NCI-H345 (cell line): Measurements from ENCODE around the gene ZXDA.
A peak's percentile ranks its signal among the peaks of the same experiment; 100 is the strongest.
"Not testable (repeated sequence)": the region's sequence is repeated elsewhere in the genome, so short reads cannot be mapped to it uniquely, and the experiment has no call there.

Source experiments
- DNase-seq: peaks from one replicate; lab custom pipeline; 2025; lab: John Stamatoyannopoulos, UW

ZXDA gene

GRCh38 chrX:57910287-57910912, at the start of gene ZXDA:
ZXDA (minus strand) TSS chrX:57910458; CDS start chrX:57910420, 38 bp downstream.
- not testable (repeated sequence) for DNase-seq

- no peak for DNase-seq
These were observed 42.0 kb upstream of the ZXDA start for GRCh38 chrX:57952320-57952678.

DNA sequence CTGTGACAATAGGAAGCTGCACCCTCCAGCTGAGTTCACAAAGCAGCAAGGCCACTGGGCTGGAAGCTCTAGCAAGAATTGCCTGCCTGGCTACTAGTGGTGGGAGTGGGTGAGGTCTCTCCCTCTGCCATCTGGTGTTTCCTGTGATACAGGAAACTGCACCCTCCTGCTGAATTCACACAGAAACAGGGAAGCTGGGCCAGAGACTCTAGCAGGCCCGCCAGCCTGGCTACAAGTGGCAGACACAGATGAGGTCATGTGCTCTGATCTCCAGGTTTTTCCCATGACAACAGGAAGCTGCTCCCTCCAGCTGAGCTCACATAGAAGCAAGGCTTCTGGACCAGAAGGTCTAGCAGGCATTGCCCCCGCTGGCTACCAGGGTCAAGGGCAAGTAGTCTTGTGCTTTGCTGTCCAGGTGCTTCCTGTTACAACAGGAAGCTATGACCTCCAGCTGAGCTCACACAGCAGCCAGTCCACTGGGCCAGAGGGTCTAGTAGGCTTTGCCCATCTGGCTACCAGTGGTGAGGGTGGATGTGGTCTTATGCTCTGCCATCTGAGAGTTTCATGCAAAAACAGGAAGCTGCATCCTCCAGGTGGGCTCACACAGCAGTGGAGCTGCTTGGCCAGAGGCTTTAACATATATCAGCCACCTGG, 41.5 kb upstream of the ZXDA start:
- no peak for DNase-seq

GRCh38 chrX:57933321-57933720, 23.1 kb upstream of the ZXDA start:
- DNase-seq: no peak

- no peak for DNase-seq
These were observed 22.0 kb upstream of the ZXDA start for GRCh38 chrX:57932266-57932665.

DNA sequence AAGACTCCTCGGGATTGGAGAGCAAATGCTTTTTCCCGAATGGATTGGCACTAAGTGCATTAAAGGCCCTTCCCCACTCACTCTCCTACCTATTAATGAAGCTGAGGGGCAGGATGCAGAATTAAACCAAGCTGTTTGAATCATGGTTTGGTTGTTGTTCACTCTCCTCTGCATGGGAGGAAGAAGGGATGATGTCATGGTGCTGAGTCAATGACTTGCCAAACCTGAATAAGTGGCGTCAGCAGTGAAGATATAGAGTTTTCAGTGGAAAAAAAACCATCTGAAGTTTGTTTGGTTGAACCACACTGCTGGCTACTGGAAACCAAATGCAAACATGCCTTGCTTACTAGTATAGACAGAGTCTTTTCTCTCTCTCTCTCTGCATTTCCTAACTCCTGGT, 19.8 kb upstream of the ZXDA start:
- no peak for DNase-seq

DNA sequence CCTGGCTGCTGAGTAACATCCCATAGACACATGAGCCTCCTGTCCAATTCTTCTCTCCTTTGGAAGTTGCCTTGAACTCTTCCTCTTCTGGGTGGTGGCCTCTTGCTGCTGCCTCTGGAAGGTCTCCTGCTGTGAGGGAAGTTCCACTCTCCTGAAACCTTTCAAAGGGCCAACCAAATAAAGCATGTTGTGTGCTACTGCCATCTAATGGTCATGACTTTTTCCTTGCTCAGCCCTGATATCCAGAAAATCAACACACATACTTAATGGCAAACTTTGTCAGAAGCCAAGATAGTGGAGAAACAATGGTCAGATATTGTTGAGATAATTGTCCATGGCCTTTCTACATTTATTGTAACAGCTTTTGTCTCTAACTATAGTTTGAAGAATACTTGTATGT, 19.1 kb upstream of the ZXDA start:
- peak; percentile 42 for DNase-seq

GRCh38 chrX:57925806-57926205, 15.5 kb upstream of the ZXDA start:
- no peak for DNase-seq

DNA sequence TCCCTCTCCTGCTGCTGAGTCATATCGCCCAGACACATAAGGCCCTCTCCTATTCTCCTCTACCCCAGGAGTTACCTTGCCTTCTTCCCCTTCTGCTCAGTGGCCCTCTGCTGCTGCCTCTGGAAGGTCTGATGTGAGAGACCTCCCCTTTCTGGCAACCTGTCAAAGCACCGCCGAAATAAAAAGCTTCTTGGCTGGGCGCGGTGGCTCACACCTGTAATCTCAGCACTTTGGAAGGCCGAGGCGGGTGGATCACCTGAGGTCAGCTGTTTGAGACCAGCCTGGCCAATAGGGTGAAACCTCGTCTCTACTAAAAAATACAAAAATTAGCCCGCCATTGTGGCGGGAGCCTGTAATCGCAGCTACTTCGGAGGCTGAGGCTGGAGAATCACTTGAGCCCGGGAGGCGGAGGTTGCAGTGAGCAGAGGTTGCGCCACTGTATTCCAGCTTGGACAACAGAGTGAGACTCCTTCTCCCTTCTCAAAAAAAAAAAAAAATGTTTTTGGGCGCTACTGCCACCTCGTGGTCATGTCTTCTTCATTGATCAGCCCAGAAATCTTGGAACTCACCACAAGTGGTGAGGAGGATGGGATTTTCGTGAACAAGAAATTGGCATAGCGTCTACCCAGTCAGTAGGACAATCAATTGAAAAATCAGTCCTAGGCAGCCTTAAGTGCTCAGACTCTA, 8.6 kb upstream of the ZXDA start:
- peak; percentile 42 for DNase-seq

GRCh38 chrX:57915680-57916079, 5.4 kb upstream of the ZXDA start:
- DNase-seq: no peak

DNA sequence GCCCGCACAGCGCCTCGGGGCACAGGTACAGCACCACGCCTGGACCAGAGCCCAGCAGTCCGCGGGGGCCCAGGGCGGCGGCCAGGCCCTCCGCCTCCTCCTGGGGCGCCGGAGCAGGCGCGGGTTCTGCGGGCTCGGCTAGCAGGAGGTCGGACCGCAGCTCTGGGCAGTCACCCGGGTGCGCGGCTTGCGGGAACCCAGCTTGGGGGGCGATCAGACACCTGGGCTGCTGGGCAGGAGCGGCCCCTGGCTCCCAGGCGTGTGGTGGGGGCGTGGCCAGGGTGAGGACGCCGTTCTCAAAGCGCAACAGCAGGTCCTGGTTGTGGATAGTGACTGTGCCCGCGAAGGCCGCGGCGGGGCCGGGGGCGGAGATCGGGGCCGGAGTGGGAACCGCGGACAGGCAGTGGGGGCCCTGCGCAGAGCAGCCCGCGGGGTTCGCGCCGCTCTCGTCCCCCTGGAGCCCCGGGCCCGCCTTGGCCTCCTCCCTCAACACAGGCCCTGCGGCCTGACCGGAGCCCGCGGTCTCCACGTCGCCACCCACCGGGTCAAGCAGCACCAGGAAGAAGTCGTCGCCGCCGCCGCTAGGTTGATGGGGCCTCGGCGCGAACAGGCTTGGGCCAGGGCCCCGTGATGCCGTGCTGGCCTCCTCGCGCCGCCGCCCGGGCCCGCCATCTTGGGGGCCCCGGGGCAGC, 517 bp downstream of the ZXDA start:
- DNase-seq: not testable (repeated sequence)

DNA sequence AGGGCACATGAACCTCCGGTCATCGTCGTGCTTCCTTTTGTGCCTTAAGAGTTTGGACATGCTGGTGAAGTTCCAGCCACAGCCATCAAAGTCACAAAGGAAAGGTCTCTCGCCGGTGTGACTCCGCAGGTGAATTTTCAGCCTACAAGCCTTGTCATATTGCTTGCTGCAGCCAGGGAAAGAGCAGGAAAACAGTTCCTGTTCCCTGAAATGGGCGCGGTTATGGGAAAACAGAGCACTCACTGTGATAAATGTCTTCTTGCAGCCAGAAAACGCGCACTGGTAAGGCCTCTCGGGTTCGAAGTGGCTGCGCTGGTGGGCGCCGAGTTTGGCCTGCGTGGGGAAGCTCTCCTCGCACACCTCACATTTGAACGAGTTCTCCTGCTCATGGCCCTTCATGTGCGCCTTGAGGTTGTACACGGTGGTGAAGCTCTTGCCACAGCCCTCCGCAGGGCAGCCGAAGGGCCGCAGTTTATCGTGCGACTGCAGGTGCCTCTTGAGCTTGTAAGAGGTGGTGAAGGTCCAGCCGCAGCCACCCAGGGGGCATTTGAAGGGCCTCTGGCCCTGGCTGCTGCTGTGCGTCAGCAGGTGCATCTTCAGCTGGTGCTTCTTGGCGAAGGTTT, 1.2 kb downstream of the ZXDA start:
- peak; percentile 60 for DNase-seq

DNA sequence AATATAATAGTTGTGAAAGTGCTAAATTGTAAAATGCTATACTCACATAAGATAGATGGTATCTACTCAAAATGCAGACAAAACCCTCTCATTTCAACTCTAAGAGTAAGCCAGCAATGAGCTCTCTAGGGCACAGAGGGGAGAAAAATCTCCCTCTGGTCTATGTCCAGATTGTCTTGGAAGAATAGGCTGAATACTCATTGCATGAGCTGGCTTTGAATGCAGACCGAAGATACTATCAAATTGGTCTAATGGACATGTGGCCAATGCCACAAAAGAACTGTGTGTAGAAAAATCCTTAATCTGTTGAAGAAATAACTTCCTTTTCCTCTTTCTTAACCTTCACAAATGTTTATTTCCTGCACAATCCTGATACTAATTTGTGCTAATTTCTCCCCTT, 3.5 kb downstream of the ZXDA start:
- no peak for DNase-seq

DNA sequence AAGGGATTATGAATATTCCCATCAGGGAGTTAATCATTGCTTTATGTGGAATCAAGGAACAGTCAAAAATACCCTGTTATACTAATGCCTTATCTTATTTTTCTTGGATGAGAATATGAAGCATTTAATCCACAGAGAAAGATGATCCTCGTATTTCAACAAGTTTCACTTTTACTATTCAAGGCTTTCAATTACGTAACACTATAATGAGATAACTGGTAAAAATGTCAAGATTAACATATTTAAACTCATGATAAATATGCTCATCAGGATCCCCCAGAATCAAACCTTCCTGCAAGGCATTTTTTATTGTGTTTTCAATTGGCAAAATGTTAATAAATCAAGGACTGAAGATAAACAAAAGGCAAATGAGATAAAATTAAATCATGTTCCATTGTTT, 5.1 kb downstream of the ZXDA start:
- DNase-seq: no peak

- no peak for DNase-seq
These were observed 5.9 kb downstream of the ZXDA start for GRCh38 chrX:57904176-57904880.

DNA sequence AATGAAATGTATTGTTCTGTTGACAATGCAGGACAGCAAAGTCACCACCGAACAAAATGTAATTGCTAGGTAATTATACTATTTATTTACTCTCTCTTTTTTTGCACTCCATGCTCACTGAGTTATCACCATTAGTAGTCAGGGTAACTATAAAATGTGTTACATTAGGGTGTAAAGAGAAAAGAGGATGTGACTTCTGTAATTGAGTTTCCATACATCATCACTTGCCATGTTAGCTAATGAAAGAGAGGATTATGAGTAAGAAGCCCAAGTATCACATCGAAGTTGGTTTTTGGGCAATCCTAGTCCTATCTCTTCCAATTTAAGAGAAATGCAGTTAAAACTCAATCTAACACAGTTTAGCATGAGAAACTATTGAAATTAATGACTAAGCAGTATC, 7.6 kb downstream of the ZXDA start:
- no peak for DNase-seq

- DNase-seq: no peak
These were observed 8.8 kb downstream of the ZXDA start for GRCh38 chrX:57901466-57901865.

GRCh38 chrX:57900975-57901374, 9.3 kb downstream of the ZXDA start:
- no peak for DNase-seq

DNA sequence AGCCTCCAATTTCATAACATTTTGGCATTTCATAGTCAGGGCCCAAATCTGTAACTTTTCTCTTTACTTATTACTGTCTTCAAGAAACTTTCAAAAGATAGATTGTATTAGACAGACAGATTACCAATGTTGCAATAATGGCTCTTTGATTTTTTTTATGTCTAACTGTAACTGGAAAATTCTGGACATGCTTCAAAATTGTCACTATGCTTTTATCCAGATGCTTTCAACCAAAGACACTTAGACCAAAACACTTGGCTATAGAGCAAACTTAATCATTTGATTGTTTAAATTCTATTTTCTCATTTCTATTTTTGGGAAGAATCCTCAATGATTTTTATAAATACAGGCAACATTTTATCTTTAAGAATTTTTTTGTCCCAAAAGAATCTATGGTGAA, 10.4 kb downstream of the ZXDA start:
- DNase-seq: no peak

- no peak for DNase-seq
These were observed 11.2 kb downstream of the ZXDA start for GRCh38 chrX:57899064-57899463.

- no peak for DNase-seq
These were observed 38.8 kb downstream of the ZXDA start for GRCh38 chrX:57871463-57871862.
